HG03571 (cell line): ENCODE measurements around the gene LRRN4.
"Not testable (repeated sequence)": the region's sequence is repeated elsewhere in the genome, so short reads cannot be mapped to it uniquely, and the experiment has no call there.

Experiments
- ATAC-seq: cut with Tn5 transposase; IDR thresholded peaks from one replicate; pipeline ENCODE4 v1.9.1; 2021; ENCODE audit not compliant: unreplicated experiment

LRRN4 gene

GRCh38 chr20:6034134-6034969 is 19.5 kb downstream of the LRRN4 start:
- ATAC-seq, result no peak

GRCh38 chr20:6032907-6033306 is 21.0 kb downstream of the LRRN4 start:
- ATAC-seq, result not testable (repeated sequence)

GRCh38 chr20:6030453-6031080 is 23.3 kb downstream of the LRRN4 start:
- ATAC-seq, result no peak

GRCh38 chr20:6029538-6029937 is 24.3 kb downstream of the LRRN4 start:
- ATAC-seq, result no peak

GRCh38 chr20:6028818-6029217 is 25.0 kb downstream of the LRRN4 start:
- ATAC-seq, result no peak

- no peak for ATAC-seq
These were observed 27.8 kb downstream of the LRRN4 start for GRCh38 chr20:6026051-6026450.

GRCh38 chr20:6024768-6025167 is 29.1 kb downstream of the LRRN4 start:
- no peak for ATAC-seq

GRCh38 chr20:6017880-6018279 is 36.0 kb downstream of the LRRN4 start:
- no peak for ATAC-seq

- no peak for ATAC-seq
These were observed 36.4 kb downstream of the LRRN4 start for GRCh38 chr20:6017467-6017866.

- ATAC-seq, result no peak
These were observed 38.9 kb downstream of the LRRN4 start for GRCh38 chr20:6014957-6015356.

GRCh38 chr20:6014017-6014416 is 39.8 kb downstream of the LRRN4 start:
- ATAC-seq, result no peak

- no peak for ATAC-seq
These were observed 41.7 kb downstream of the LRRN4 start for GRCh38 chr20:6012179-6012578.

- ATAC-seq, result no peak
These were observed 45.6 kb downstream of the LRRN4 start for GRCh38 chr20:6008254-6008653.

- no peak for ATAC-seq
These were observed 46.2 kb downstream of the LRRN4 start for GRCh38 chr20:6007529-6008103.

- ATAC-seq, result no peak
These were observed 46.7 kb downstream of the LRRN4 start for GRCh38 chr20:6007094-6007528.

- ATAC-seq, result no peak
These were observed 47.3 kb downstream of the LRRN4 start for GRCh38 chr20:6006603-6006949.

- ATAC-seq, result no peak
These were observed 53.0 kb downstream of the LRRN4 start for GRCh38 chr20:6000871-6001270.

- no peak for ATAC-seq
These were observed 54.1 kb downstream of the LRRN4 start for GRCh38 chr20:5999783-6000182.

- ATAC-seq, result peak; percentile 84
These were observed 57.1 kb downstream of the LRRN4 start for GRCh38 chr20:5996765-5997164.

- no peak for ATAC-seq
These were observed 62.0 kb downstream of the LRRN4 start for GRCh38 chr20:5991623-5992441.

- ATAC-seq, result no peak
These were observed 62.9 kb downstream of the LRRN4 start for GRCh38 chr20:5990946-5991345.
